Osteoblast (primary cell): ENCODE measurements around the gene NDUFA7. TPM values are rescaled to one million over a fixed set of nuclear protein-coding genes. Genes with fewer than 3 reads are reported as not detected.

ENCODE experiments used
- DNase-seq: peaks from one replicate; pipeline ENCODE4 v3.0.0; 2011; ENCODE audit warnings: low spot score, mixed read lengths; ENCODE audit not compliant: insufficient read length; ENCODE audit errors: missing footprints
- H2AFZ ChIP-seq: 2 replicates; pipeline ENCODE4 v1.6.0; 2011; ENCODE audit warnings: mild to moderate bottlenecking, low read length
- H3K27ac ChIP-seq: 2 replicates; pipeline ENCODE4 v1.5.1; 2011; ENCODE audit warnings: mild to moderate bottlenecking, low read depth, low read length, moderate library complexity
- H3K27me3 ChIP-seq: 2 replicates; pipeline ENCODE4 v1.6.0; 2012; ENCODE audit warnings: mild to moderate bottlenecking, control low read depth, inconsistent platforms, low read length, moderate library complexity; ENCODE audit not compliant: insufficient read depth
- H3K36me3 ChIP-seq: 2 replicates; pipeline ENCODE4 v1.5.1; 2011; ENCODE audit warnings: mild to moderate bottlenecking, low read length, control low read depth, moderate library complexity; ENCODE audit not compliant: insufficient read depth
- H3K4me1 ChIP-seq: 2 replicates; pipeline ENCODE4 v1.5.1; 2011; ENCODE audit warnings: mild to moderate bottlenecking, low read length, control low read depth, moderate library complexity; ENCODE audit not compliant: insufficient read depth
- H3K4me2 ChIP-seq: 2 replicates; pipeline ENCODE4 v1.6.0; 2011; ENCODE audit warnings: mild to moderate bottlenecking, low read length; ENCODE audit not compliant: insufficient read depth
- H3K4me3 ChIP-seq: fragments of 200-600 bp; sonication (generic); 3 replicates; pipeline ENCODE4 v1.5.1; 2012; ENCODE audit warnings: mild to moderate bottlenecking, low read length, inconsistent platforms; ENCODE audit not compliant: insufficient read depth
- H3K79me2 ChIP-seq: 2 replicates; pipeline ENCODE4 v1.6.0; 2012; ENCODE audit warnings: mild to moderate bottlenecking, low read length, control low read depth, inconsistent platforms; ENCODE audit not compliant: insufficient read depth
- H3K9me3 ChIP-seq: 2 replicates; pipeline ENCODE4 v1.5.1; 2011; ENCODE audit warnings: low read depth, low read length, control low read depth
- H4K20me1 ChIP-seq: 2 replicates; pipeline ENCODE4 v1.6.0; 2012; ENCODE audit warnings: mild to moderate bottlenecking, low read length, control low read depth; ENCODE audit not compliant: insufficient read depth
- CTCF ChIP-seq: IDR thresholded peaks from 2 replicates; pipeline ENCODE4 v1.5.1; 2011; ENCODE audit warnings: mild to moderate bottlenecking, low read depth, low read length, moderate library complexity; ENCODE audit errors: extremely low read depth
- total RNA-seq: library from RNA; depleted of rRNA; stranded (reverse); fragments of >200 nt; gene quantifications from 2 replicates; pipeline ENCODE4 v1.2.3, GENCODE V29; 2012

Gene NDUFA7
- 9.0 and 18.3 TPM in 2 replicates for total RNA-seq

DNA sequence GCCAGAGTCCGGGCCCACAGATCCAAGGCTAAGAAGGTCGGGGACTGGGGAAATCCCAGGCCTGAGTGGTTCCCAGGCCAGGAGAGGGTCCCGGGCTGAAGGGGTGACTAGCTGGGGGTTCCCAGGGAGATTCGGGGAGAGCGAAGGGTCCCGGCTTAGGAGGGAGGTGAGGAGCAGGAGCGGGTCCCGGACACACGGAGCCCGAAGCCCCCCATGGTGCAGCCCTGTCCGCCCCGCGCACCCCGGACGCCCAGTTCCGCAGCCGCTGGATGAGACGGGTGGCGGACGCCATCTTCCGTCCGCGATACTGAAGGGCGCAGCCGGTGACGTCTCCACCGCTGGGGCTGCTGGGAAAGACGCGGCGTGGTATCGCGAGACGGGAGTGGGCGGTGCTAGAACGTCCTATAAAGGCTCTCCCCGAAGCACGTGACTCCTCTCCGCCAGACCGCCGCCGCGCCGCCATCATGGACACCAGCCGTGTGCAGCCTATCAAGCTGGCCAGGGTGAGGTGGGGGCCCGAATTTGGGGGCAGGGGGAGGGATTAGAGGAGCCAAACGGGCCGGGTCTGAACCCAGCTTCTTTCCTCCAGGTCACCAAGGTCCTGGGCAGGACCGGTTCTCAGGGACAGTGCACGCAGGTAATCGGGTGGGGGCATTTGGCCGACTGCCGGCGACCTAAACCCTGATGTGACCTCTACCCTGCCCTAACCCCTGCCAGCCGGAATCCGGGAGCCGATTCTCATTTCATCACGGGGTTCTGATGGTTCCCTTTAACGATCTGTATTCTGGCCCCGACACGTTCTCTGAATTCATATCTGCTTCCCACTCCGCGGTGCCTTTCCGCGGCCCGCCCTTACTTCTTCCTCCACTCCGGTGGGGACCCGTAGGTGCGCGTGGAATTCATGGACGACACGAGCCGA is at the start of gene NDUFA7, which contains the start of gene RPS28:
Gene NDUFA7, minus strand, starts transcription at position 309 of the 919 bp plus-strand sequence. Its CDS starts 17 bp downstream, at position 292.
Gene RPS28, plus strand, starts transcription at position 430 of the 919 bp plus-strand sequence. Its CDS starts 35 bp downstream, at position 465.
- peak within 1 kb of the TSS; percentile 97 for H3K4me2 ChIP-seq
- peak; percentile 99 for DNase-seq
- peak within 1 kb of the TSS; percentile 85 for H2AFZ ChIP-seq
- peak within 1 kb of the TSS; percentile 96 for H3K4me3 ChIP-seq
- H3K27me3 ChIP-seq: no peaks in the 10 kb centered on the region
- peak within 1 kb of the TSS; percentile 83 for H3K27ac ChIP-seq
- peaks cover 29% of the 10 kb centered on the region for H4K20me1 ChIP-seq
- peak; percentile 13 for TF ChIP-seq CTCF
- peaks cover 43% of the 10 kb centered on the region for H3K79me2 ChIP-seq
- peaks cover 24% of the 10 kb centered on the region for H3K36me3 ChIP-seq
- peaks cover 25% of the 10 kb centered on the region for H3K4me1 ChIP-seq
- no peaks in the 10 kb centered on the region for H3K9me3 ChIP-seq

- Histone ChIP-seq H3K4me2 (no peak overlapping the region), H4K20me1 (peaks cover 28% of the 10 kb centered on the region), H3K9me3 (no peaks in the 10 kb centered on the region), H3K79me2 (no peaks in the 10 kb centered on the region), H3K4me3 (no peak overlapping the region), H3K27me3 (no peaks in the 10 kb centered on the region), H3K36me3 (peaks cover 41% of the 10 kb centered on the region), H2AFZ (no peak overlapping the region), H3K27ac (no peak overlapping the region), H3K4me1 (peaks cover 29% of the 10 kb centered on the region)
- DNase-seq: peak; percentile 84
- TF ChIP-seq CTCF: no peak
Observed at GRCh38 chr19:8370176-8371010, 49.2 kb upstream of the NDUFA7 start.

DNA sequence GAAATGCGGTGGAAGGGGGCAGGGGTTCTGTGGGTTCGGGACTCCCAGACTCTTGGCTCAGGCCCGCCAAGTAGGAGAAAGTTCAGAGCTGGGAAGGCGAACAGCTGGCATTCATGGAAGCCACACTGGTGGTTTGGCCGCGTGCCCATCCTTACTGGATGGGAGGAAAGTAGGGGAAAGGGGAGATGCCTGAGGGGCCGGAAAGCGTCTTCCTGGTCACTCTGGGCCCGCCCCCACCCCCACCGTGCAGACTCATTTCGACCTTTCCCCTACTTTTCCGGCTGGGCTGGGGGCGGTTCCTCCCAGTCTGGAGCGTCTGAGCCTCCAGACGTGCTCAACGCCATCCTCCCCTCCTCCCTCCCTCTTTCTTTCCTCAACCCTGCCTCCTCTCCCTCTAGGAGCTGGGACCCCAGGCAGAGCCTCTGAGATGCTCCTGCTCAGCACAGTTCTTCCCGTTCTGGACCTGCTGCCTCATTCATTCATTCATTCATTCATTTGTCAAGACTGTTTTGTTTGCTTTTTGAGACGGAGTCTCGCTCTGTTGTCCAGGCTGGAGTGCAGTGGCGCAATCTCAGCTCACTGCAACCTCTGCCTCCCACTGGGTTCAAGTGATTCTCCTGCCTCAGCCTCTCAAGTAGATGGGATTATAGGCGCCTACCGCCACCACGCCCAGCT is 46.3 kb upstream of the NDUFA7 start:
- Histone ChIP-seq H3K27ac (peak overlapping the region; percentile 51), H3K4me3 (peak overlapping the region; percentile 68), H3K36me3 (peaks cover 24% of the 10 kb centered on the region), H3K4me1 (peaks cover 43% of the 10 kb centered on the region), H3K79me2 (no peaks in the 10 kb centered on the region), H2AFZ (no peak overlapping the region), H3K4me2 (peak overlapping the region; percentile 83), H3K27me3 (no peaks in the 10 kb centered on the region), H4K20me1 (peaks cover 24% of the 10 kb centered on the region), H3K9me3 (no peaks in the 10 kb centered on the region)
- no peak for TF ChIP-seq CTCF
- DNase-seq: peak; percentile 99
